ENCODE results near the gene CCR2.

DNA sequence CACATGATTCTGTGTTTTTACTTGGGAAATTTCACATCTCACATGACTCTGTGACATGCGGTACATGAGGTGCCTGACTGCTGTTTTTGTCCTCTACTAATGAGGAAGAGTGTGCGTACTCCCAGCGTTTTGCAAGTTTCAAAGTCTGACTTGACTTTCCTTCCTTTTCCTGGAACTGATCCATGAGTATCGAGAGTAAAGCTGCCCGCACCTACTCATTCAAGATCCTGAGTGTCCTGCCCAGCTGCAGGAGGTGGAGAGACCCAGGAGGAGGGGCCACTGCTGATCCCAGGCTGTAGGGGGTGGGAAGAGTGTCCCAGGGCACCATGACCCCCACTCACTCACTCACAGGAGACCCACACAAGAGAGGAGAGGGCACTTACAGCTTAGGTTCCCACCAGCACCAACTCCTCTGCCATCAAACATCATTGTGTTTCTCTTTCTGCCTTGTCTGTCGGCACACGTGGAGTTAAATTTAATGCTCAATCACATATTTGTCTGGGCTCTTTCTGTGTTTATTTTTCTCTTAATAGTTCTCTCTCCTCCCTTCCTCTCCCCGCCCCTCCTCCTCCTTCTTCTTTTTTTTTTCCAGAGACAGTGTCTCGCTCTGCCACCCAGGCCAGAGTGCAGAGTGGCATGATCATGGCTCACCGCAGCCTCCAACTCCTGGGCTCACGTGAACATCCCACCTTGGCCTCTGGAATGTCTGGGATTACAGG is 51.5 kb downstream of the CCR2 start:
- TF ChIP-seq, protein P1, sequence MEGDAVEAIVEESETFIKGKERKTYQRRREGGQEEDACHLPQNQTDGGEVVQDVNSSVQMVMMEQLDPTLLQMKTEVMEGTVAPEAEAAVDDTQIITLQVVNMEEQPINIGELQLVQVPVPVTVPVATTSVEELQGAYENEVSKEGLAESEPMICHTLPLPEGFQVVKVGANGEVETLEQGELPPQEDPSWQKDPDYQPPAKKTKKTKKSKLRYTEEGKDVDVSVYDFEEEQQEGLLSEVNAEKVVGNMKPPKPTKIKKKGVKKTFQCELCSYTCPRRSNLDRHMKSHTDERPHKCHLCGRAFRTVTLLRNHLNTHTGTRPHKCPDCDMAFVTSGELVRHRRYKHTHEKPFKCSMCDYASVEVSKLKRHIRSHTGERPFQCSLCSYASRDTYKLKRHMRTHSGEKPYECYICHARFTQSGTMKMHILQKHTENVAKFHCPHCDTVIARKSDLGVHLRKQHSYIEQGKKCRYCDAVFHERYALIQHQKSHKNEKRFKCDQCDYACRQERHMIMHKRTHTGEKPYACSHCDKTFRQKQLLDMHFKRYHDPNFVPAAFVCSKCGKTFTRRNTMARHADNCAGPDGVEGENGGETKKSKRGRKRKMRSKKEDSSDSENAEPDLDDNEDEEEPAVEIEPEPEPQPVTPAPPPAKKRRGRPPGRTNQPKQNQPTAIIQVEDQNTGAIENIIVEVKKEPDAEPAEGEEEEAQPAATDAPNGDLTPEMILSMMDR (IDR thresholded peaks at IDR 0.05), result no peak
- TF ChIP-seq POLR2AphosphoS5 (IDR thresholded peaks at IDR 0.05), result no peak

All from suprapubic skin (tissue), 3 donors.